Loucy (cell line): ENCODE results near the gene VSX1.

ENCODE experiments used
- H2AFZ ChIP-seq: fragments of 200-600 bp; sonication (generic); 2 replicates; pipeline ENCODE4 v1.6.0; 2016; ENCODE audit warnings: antibody characterized with exemption, mild to moderate bottlenecking, low read length, moderate library complexity
- H3F3A ChIP-seq: fragments of 200-600 bp; 2 replicates; pipeline ENCODE4 v1.6.0; 2016; ENCODE audit warnings: antibody characterized with exemption, low read depth, mild to moderate bottlenecking
- H3K27me3 ChIP-seq: fragments of 200-600 bp; sonication (generic); 2 replicates; pipeline ENCODE4 v1.6.1; 2014; ENCODE audit warnings: low read length, mild to moderate bottlenecking; ENCODE audit not compliant: insufficient read depth, poor library complexity, severe bottlenecking
- H3K36me3 ChIP-seq: fragments of 200-600 bp; sonication (generic); 2 replicates; pipeline ENCODE4 v1.6.1; 2016; ENCODE audit warnings: low read length; ENCODE audit not compliant: insufficient read depth
- H3K4me1 ChIP-seq: fragments of 200-600 bp; sonication (generic); 2 replicates; pipeline ENCODE4 v1.5.1; 2014; ENCODE audit warnings: low read length, mild to moderate bottlenecking; ENCODE audit not compliant: insufficient read depth, poor library complexity, severe bottlenecking
- H3K4me2 ChIP-seq: fragments of 200-600 bp; sonication (generic); 2 replicates; pipeline ENCODE4 v1.6.0; 2014; ENCODE audit warnings: antibody characterized with exemption, low read length, low read depth, mild to moderate bottlenecking; ENCODE audit not compliant: poor library complexity, severe bottlenecking
- H3K4me3 ChIP-seq: fragments of 200-600 bp; sonication (generic); 2 replicates; pipeline ENCODE4 v1.5.1; 2014; ENCODE audit warnings: low read length, mild to moderate bottlenecking, mixed read lengths; ENCODE audit not compliant: poor library complexity, severe bottlenecking
- H3K79me2 ChIP-seq: fragments of 200-600 bp; sonication (generic); 2 replicates; pipeline ENCODE4 v1.6.1; 2014; ENCODE audit warnings: low read length; ENCODE audit not compliant: insufficient read depth
- H3K9ac ChIP-seq: fragments of 200-600 bp; sonication (generic); 2 replicates; pipeline ENCODE4 v1.6.0; 2014; ENCODE audit warnings: mild to moderate bottlenecking, low read depth, low read length, moderate library complexity; ENCODE audit not compliant: poor library complexity, severe bottlenecking
- H3K9me2 ChIP-seq: fragments of 200-600 bp; sonication (generic); replicated peaks from 2 replicates; pipeline ENCODE4 v1.6.1; 2016; ENCODE audit warnings: low read depth, low read length, mixed read lengths
- H3K9me3 ChIP-seq: fragments of 200-600 bp; sonication (generic); 2 replicates; pipeline ENCODE4 v1.6.1; 2014; ENCODE audit warnings: mild to moderate bottlenecking, antibody characterized with exemption, low read length, low read depth; ENCODE audit not compliant: insufficient read depth
- H4K20me1 ChIP-seq: fragments of 200-600 bp; sonication (generic); 2 replicates; pipeline ENCODE4 v1.6.0; 2014; ENCODE audit warnings: antibody characterized with exemption, low read length, mild to moderate bottlenecking; ENCODE audit not compliant: insufficient read depth, poor library complexity, severe bottlenecking
- CTCF ChIP-seq: fragments of 200-600 bp; sonication (generic); conservative IDR thresholded peaks from 2 replicates; pipeline ENCODE4 v1.5.1; 2014; ENCODE audit warnings: mild to moderate bottlenecking, antibody characterized with exemption, low read length
- EZH2phosphoT487 ChIP-seq: fragments of 200-600 bp; IDR thresholded peaks from 2 replicates; pipeline ENCODE4 v1.6.1; 2018; ENCODE audit warnings: antibody characterized with exemption, mild to moderate bottlenecking, moderate library complexity, borderline replicate concordance

VSX1 gene

DNA sequence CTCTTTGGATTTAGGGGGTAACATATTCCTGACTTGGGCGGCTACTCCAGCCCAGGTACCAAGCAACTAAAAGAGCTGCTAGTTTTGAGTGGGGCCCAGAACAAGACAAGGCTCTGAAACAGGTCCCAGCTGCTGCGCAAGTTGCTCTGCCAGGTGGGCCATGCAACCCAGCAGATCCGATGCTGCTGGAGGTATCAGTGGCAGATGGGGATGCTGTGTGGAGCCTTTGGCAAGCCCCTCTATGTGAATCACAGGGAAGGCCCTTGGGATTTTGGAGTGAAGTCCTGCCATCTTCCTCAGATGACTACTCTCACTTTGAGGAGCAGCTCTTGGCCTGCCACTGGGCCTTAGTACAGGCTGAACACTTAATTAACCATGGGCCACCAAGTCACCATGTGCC, 43.7 kb upstream of the VSX1 start:
- Histone ChIP-seq H2AFZ (no peak overlapping the region), H3K27me3 (no peaks in the 10 kb centered on the region), H3K9me3 (no peaks in the 10 kb centered on the region), H3K4me3 (no peak overlapping the region), H3K4me2 (no peak overlapping the region), H3K4me1 (no peaks in the 10 kb centered on the region), H3K9me2 (no peaks in the 10 kb centered on the region), H3K9ac (no peak overlapping the region), H3K79me2 (no peaks in the 10 kb centered on the region), H3K36me3 (no peaks in the 10 kb centered on the region), H3F3A (no peaks in the 10 kb centered on the region), H4K20me1 (no peaks in the 10 kb centered on the region)
- no peak for TF ChIP-seq CTCF
- no peak for TF ChIP-seq EZH2phosphoT487

DNA sequence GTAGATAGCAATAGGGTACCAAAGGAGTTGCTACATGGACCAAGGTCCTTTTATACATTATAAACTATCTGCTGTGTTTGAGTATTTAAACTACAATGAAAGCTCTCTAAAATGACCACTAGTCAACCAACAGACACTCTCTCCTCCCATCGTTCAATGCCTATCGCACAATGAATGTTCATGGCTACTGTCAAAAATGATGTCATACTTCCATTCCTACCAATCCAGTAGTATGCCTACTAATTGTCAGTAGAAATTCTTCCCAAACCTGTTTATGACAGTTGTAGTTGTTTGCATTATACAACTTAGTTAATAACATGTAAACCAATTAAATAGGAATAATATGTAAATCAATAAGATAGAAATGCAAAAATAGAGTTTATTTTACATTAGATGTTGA, 39.0 kb upstream of the VSX1 start:
- no peaks in the 10 kb centered on the region for H4K20me1 ChIP-seq
- no peaks in the 10 kb centered on the region for H3K9me3 ChIP-seq
- no peak overlapping the region for H2AFZ ChIP-seq
- H3K4me3 ChIP-seq, result no peak overlapping the region
- H3K36me3 ChIP-seq, result no peaks in the 10 kb centered on the region
- H3K4me1 ChIP-seq, result no peaks in the 10 kb centered on the region
- H3K79me2 ChIP-seq, result no peaks in the 10 kb centered on the region
- no peaks in the 10 kb centered on the region for H3K9me2 ChIP-seq
- no peak overlapping the region for H3K9ac ChIP-seq
- no peaks in the 10 kb centered on the region for H3K27me3 ChIP-seq
- TF ChIP-seq EZH2phosphoT487 (no peak), CTCF (no peak)
- H3F3A ChIP-seq, result no peaks in the 10 kb centered on the region
- no peak overlapping the region for H3K4me2 ChIP-seq

DNA sequence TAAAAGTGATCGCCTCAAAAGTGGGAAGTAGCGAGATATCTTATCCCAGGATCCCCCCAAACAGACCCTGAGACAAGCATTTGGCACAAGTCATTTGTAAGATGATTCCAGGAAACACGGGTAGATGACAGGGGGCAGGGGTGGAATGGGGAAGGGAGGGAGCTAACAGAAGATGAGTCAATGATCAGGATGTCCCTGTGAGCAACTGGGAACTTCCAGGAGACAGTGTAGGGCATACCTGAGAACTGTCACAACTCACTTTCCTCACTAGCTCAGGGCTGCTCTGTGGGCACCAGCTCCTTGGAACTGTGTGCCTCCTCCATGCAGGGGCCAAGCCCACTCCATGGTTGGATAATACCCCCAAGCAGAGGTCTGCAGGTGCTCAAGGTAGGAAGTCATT, 38.5 kb upstream of the VSX1 start:
- Histone ChIP-seq H3K9me3 (no peaks in the 10 kb centered on the region), H4K20me1 (no peaks in the 10 kb centered on the region), H3K36me3 (no peaks in the 10 kb centered on the region), H2AFZ (no peak overlapping the region), H3K4me1 (no peaks in the 10 kb centered on the region), H3K4me3 (no peak overlapping the region), H3K9ac (no peak overlapping the region), H3K9me2 (no peaks in the 10 kb centered on the region), H3F3A (no peaks in the 10 kb centered on the region), H3K27me3 (no peaks in the 10 kb centered on the region), H3K79me2 (no peaks in the 10 kb centered on the region), H3K4me2 (no peak overlapping the region)
- TF ChIP-seq EZH2phosphoT487 (no peak), CTCF (no peak)
